ENCODE measurements around the gene NGRN. TPM values are rescaled to one million over a fixed set of nuclear protein-coding genes. Genes with fewer than 3 reads are reported as not detected.

NGRN gene
- total RNA-seq, 4 donors from 2014 or later, result 49.2 to 71.3 (median 61.4) TPM

- Histone ChIP-seq H3K27me3 (no peaks in the 10 kb centered on the region), H3K4me3 (no peak overlapping the region), H3K36me3 (no peaks in the 10 kb centered on the region), H3K9me3 (no peaks in the 10 kb centered on the region), H3K27ac (peak overlapping the region; percentile 4), H3K4me1 (peaks cover 27% of the 10 kb centered on the region)
- no peak for TF ChIP-seq EP300 (IDR thresholded peaks at IDR 0.05)
- TF ChIP-seq CTCF (IDR thresholded peaks at IDR 0.05), result no peak
- no peak for TF ChIP-seq POLR2A (IDR thresholded peaks at IDR 0.05)
- no peak for TF ChIP-seq POLR2AphosphoS5 (IDR thresholded peaks at IDR 0.05)
- DNase-seq (ENCODE audit: low spot score in 2 of 2), result no peak
- WGBS, result 70% methylated on average over 3 of the region's 5 CpGs
These were observed 3.7 kb upstream of the NGRN start for GRCh38 chr15:90261811-90262210.

GRCh38 chr15:90262426-90262825, 3.0 kb upstream of the NGRN start:
- no peak for DNase-seq (ENCODE audit: low spot score in 2 of 2)
- no peaks in the 10 kb centered on the region for H3K27me3 ChIP-seq
- WGBS, result 57% methylated on average over 5 of the region's 5 CpGs
- H3K4me1 ChIP-seq, result peaks cover 33% of the 10 kb centered on the region
- peak overlapping the region; percentile 4 for H3K27ac ChIP-seq
- no peak overlapping the region for H3K4me3 ChIP-seq
- H3K36me3 ChIP-seq, result no peaks in the 10 kb centered on the region
- no peaks in the 10 kb centered on the region for H3K9me3 ChIP-seq
- TF ChIP-seq EP300 (IDR thresholded peaks at IDR 0.05), result no peak
- TF ChIP-seq POLR2A (IDR thresholded peaks at IDR 0.05), result no peak
- TF ChIP-seq CTCF (IDR thresholded peaks at IDR 0.05), result no peak
- no peak for TF ChIP-seq POLR2AphosphoS5 (IDR thresholded peaks at IDR 0.05)

GRCh38 chr15:90264671-90265070, 801 bp upstream of the NGRN start:
- Histone ChIP-seq H3K4me1 (peaks cover 51% of the 10 kb centered on the region), H3K27ac (peak overlapping the region; percentile 99), H3K4me3 (peak overlapping the region; percentile 84), H3K9me3 (no peaks in the 10 kb centered on the region), H3K27me3 (no peaks in the 10 kb centered on the region), H3K36me3 (peaks cover under 1% of the 10 kb centered on the region)
- TF ChIP-seq POLR2A (IDR thresholded peaks at IDR 0.05), result no peak
- no peak for TF ChIP-seq POLR2AphosphoS5 (IDR thresholded peaks at IDR 0.05)
- no peak for TF ChIP-seq EP300 (IDR thresholded peaks at IDR 0.05)
- no peak for TF ChIP-seq CTCF (IDR thresholded peaks at IDR 0.05)
- no peak for DNase-seq (ENCODE audit: low spot score in 2 of 2)
- WGBS, result 34% methylated on average over 4 of the region's 4 CpGs

DNA sequence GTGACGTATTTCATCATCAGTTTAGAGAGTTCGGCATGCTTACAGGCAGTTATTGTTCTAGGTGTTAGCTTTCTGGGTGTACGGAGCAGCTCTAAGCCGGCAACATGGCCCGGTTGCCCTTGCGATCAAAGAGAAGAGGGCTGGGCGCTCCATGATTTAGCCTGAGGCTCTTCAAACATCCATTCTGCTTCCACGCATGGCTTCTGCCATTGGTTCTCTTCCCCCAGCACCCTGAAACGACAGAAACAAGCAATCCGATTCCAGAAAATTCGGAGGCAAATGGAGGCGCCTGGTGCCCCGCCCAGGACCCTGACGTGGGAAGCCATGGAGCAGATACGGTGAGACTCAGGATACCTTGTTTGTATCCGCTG, 574 bp downstream of the NGRN start:
- Histone ChIP-seq H3K27ac (peak overlapping the region; percentile 99), H3K4me3 (peak overlapping the region; percentile 84), H3K36me3 (peaks cover 15% of the 10 kb centered on the region), H3K27me3 (no peaks in the 10 kb centered on the region), H3K9me3 (no peaks in the 10 kb centered on the region), H3K4me1 (peaks cover 58% of the 10 kb centered on the region)
- WGBS, result 0% methylated on average over 15 of the region's 16 CpGs
- no peak for TF ChIP-seq EP300 (IDR thresholded peaks at IDR 0.05)
- no peak for TF ChIP-seq POLR2A (IDR thresholded peaks at IDR 0.05)
- no peak for TF ChIP-seq CTCF (IDR thresholded peaks at IDR 0.05)
- TF ChIP-seq POLR2AphosphoS5 (IDR thresholded peaks at IDR 0.05), result no peak
- DNase-seq (ENCODE audit: low spot score in 2 of 2), result no peak

GRCh38 chr15:90266485-90266884, 1.0 kb downstream of the NGRN start:
- TF ChIP-seq POLR2AphosphoS5 (IDR thresholded peaks at IDR 0.05) (no peak), POLR2A (IDR thresholded peaks at IDR 0.05) (no peak)
- DNase-seq (ENCODE audit: low spot score in 2 of 2), result no peak
- peak overlapping the region; percentile 84 for H3K4me3 ChIP-seq
- H3K27ac ChIP-seq, result peak overlapping the region; percentile 99
- H3K27me3 ChIP-seq, result no peaks in the 10 kb centered on the region
- peaks cover 19% of the 10 kb centered on the region for H3K36me3 ChIP-seq
- H3K9me3 ChIP-seq, result no peaks in the 10 kb centered on the region
- 6% methylated on average over 15 of the region's 15 CpGs for WGBS
- peaks cover 58% of the 10 kb centered on the region for H3K4me1 ChIP-seq

- no peaks in the 10 kb centered on the region for H3K27me3 ChIP-seq
- TF ChIP-seq CTCF (IDR thresholded peaks at IDR 0.05), result no peak
- TF ChIP-seq POLR2A (IDR thresholded peaks at IDR 0.05), result no peak
- no peak for TF ChIP-seq EP300 (IDR thresholded peaks at IDR 0.05)
- TF ChIP-seq POLR2AphosphoS5 (IDR thresholded peaks at IDR 0.05), result no peak
- WGBS, result 55% methylated on average over 1 of the region's 1 CpG
- H3K27ac ChIP-seq, result no peak overlapping the region
- H3K4me1 ChIP-seq, result peaks cover 47% of the 10 kb centered on the region
- H3K4me3 ChIP-seq, result no peak overlapping the region
- peaks cover 37% of the 10 kb centered on the region for H3K36me3 ChIP-seq
- no peaks in the 10 kb centered on the region for H3K9me3 ChIP-seq
- no peak for DNase-seq (ENCODE audit: low spot score in 2 of 2)
These were observed 2.9 kb downstream of the NGRN start for GRCh38 chr15:90268415-90268814.
